ENCODE measurements around the gene DUSP11. TPM values are rescaled to one million over a fixed set of nuclear protein-coding genes. Genes with fewer than 3 reads are reported as not detected.
"Not testable (repeated sequence)": the region's sequence is repeated elsewhere in the genome, so short reads cannot be mapped to it uniquely, and the experiment has no call there.

Gene DUSP11
- total RNA-seq = 23.9 and 34.2 TPM in 2 replicates

DNA sequence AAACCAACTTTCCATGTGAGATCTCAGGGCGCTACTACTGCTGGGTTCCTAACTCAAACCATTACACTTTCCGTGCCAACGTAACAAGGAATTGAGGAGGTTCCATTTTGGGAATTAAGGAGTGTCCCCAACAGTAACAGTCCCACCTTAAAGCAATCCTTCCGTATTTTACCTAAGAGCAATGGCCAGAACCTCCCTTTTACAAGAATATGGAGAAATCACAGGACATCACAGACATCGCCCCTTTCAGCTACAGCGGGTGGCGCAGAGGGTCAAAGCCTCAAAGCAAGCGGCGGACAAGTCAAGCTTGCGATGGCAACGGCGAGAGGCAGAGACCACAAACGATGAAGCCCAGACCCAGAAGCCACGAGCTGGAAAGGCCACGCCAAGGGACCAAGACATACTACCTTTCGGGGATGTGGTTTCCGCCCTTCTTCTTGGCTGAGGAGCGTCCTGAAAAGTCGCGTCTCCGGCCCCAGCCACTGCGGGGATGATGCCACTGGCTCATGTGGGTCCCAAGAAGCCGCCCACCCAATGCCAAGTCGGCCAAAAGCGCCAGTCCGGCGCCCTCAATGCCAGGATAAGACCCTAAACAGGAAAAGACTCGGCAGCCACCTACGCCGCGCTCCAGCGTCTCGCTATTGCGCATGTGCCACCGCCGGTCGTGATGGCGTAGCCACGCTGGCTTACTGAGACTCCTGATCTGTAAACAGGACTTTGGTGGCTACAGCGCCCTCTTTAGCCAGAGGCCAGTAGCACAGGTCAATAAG, at the start of gene DUSP11:
Gene DUSP11 (minus strand): TSS at position 637 of the 770 bp plus-strand sequence. CDS start 129 bp downstream, at position 508.
- DNase-seq = peak; percentile 96

DNA sequence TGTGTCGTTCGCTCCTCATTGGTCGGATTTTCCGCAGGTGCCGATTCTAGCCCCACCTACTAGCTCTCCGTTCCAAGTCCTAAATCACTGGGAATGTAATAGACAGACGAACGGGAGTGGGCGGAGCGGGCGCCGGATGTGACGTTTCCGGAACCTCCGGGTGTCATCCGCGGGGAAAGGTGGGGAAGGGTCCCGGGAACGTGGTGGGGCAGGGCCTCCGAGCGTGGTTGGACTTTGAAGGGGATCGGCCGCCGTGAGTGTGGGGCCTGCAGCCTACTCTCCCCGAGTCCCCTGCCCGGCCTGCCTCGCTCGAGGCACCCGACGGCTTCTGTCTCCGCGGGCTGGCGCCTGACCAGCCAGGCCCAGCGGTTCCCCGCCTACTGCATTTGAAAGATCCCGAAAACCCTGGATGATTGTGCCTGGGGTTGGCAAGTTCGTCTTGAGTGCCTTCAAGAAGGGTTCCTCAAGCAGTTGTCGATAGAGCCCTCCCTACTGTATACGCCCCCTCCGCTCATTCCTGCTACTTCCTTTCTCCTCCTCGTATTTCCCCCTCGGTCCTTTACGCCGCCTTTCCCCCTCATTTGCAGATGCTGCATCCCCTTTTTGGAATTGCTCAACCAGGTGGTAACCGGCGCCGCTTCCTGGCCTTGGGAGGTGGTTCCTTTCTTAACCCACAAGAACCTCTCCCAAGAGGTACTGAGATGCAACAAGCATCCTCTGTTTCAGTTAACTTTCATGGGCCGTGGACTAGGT, 49.1 kb upstream of the DUSP11 start, which contains the start of gene STAMBP:
Gene STAMBP (plus strand): TSS at position 144 of the 753 bp plus-strand sequence. CDS start 1,896 bp downstream, outside the sequence.
- DNase-seq = peak; percentile 98

DNA sequence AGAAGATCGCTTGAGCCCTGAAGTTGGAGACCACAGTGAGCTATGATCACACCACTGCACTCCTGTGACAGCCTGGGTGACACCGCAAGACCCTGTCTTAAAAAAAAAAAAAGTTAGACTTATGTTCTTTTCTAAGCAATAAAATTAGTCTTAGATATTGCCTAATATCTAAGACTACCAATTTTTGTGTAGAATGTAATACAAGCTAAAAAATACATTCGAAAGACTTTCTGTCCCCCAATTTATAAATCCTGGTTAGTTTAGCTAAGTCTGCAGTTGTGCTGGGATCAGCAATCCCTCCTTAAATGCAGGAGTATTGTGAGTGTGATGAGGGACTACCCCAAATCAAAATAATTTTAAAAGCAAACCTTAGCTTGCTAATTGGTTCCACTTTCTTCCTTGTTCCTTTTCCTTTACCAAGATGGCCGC, 48.5 kb upstream of the DUSP11 start:
- no peak for DNase-seq

DNA sequence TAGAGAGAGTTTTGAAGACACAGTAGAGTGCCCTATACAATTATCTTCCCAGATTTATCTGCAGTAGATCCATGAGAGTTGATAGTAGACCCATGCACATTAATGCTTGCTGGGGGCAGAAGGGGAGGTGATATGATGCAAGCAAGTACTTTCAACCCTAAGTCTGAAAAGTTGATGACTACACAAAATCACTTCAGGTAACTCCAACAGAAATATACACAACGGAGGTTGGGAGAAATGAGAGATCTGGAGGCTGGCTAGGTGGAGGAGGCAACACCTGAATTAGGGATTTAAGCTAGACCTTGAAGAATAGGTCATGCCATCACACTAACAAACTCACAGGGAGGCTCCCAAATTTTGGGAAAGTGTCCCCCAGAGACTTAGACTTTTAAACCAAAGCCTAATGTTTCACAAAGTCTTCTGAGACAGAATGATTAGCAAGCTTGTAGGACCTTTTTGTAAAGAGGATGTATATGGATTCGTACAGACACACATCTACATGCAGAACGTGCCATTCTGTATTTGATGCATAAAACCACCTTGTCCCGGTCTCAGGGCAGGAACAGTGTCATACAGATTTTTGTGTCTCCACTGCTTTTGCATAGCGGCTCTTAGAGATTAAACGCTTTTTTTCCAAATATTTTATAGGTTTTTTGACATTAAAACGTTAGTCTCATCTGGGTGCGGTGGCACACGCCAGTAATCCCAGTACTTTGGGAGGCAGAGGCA, 47.9 kb upstream of the DUSP11 start:
- no peak for DNase-seq

DNA sequence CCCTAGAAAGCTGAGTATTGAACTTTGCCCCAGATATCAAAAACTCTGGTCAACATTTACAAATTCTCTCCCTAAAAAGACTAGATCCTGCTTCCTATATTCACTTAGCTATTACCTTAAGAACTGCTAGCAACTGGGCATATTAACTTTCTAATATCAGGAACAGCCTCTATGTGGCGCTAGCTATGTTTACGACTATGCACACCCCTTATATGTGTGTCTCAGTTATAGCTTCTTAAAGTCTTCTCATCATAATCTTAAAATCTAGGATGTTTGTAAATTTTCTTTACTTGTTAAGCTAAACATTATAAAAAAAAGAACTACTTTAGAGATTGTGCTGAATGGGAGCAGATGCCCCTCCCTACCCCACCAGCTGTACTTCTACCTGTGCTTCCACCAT, 47.1 kb upstream of the DUSP11 start:
- DNase-seq = peak; percentile 58

DNA sequence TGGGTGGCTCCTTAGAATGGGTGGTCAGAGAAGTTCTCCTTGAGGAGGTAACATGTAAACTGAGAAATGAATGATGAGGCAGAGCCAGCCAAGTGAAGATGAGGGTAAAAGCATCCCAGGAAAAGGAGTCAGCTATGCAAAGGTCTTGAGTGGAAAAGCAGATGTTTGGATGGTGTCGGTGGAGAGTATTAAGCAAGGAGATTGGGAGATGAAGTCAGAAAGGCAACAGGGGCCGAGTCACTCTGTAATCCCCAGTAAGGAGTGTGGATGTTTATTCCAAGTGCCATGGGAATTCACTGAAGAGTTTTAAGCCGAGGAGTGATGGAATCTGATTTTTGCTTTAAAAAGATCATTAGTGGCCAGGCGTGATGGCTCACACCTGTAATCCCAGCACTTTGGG, 45.5 kb upstream of the DUSP11 start:
- no peak for DNase-seq

DNA sequence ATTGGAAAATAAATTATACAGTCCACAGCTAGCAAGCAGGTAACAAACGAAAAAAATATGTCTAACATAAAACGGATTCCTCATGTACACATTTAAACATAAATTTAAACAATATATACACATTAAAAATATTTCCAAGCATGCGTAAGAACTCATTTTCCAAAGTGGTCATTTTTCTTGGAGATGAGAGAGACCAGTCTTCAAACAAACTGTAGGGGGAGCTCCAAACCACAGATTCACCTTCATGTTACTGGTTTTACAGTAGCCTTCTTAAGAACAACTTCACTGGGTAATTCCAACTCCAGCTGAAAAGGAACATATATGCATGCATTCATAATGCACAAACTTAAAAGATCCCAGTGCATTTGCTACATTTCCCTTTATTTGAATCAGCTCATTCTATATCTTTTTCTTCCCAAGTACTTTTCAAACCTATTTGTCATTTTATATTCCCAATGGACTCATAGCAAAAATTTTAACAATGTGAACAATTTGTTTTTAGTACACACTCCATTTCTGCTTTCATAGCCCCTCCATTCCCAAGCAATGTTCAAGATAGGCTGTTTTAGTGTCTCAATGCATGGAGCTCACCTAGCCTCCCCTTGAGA, 44.1 kb upstream of the DUSP11 start:
- DNase-seq = peak; percentile 92

DNA sequence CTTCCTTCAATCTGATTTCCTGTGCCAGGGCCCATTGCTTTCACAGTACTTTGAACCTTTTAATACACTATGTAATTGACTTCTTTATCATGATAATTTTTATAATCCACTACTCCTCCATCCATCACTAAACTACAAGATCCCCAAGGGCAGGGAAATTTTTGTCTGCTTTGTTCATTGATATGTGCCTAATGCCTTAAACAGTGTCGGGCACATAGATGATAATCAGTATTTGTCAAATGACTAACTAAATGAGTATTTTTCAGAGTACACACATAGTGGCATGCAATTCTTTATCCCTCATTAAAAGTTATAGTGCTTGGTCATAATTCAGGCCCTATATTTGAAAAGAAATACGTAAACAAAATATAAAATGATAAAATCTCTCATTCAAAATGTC, 43.5 kb upstream of the DUSP11 start:
- no peak for DNase-seq

DNA sequence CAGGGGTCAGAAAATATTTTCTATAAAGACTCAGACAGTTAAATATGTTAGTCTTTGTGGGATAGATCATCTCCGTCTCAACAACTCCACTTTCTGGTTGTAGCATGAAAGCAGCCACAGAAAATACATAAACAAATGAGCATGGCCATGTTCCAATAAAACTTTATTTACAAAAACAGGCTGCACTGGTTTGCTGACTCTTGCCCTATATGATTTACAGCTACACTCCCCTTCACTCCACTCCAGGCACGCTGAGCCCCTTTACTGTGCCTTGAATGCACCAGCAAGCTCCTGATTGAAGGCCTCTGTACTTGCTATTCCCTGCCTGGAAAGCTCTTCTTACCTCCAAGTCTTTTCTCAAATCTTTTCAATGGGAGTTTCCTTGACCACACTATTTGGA, 43.1 kb upstream of the DUSP11 start:
- no peak for DNase-seq

DNA sequence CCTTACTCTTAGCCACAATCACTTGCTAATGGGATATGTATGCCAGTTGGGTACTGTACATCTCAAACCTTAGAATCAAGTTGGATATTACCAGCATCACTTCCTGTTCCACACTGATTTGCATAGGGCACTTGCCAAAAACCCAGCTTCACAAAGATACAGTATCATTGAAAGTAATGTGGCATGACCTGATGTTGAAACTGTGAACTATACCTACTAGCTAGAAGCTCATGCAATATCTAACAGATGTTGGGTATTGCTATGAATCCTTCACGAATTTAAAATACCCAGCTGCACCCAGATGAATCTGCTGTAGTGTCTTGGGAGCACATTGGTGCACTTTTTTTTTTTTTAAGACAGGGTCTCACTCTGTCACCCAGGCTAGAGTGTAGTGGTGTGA, 42.4 kb upstream of the DUSP11 start:
- no peak for DNase-seq

DNA sequence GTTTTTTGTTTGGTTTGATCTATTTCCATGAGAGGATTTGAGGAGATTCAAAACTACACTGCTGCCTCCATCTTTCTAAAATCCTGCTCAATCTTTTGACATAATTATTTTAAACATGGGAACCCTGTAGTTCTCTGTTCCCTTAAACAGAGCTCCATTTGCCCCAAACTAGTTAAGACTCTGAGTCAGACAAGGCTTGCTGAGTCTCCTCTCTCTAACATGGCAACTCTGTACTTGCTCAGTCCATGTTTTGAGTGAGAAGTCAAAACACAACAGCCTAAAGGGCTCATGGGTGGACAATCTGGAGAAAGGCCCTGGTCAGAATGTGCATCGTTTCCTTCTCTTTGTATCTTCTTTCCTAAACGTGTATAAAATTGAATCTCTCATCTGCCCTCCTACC, 41.8 kb upstream of the DUSP11 start:
- DNase-seq = no peak

DNA sequence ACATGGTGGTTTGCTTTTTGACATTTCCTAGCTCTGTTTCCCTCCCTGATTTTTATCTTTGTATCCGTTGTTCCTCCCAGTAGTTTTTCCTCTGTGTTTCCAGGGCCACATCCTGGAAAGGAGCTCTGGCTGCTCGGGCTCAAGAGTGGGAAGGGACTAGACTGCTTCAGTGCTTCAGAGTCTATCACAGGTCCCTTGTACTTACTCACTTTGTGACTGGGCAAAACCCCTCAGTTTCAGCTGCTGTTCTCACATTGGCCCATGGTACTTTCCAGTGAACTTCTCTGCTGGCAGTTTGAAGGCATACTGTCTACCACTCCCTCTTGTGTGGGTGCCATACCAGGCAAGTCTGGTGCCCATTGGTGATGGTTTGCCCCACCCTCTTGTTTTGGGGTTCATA, 41.3 kb upstream of the DUSP11 start:
- DNase-seq = no peak

DNA sequence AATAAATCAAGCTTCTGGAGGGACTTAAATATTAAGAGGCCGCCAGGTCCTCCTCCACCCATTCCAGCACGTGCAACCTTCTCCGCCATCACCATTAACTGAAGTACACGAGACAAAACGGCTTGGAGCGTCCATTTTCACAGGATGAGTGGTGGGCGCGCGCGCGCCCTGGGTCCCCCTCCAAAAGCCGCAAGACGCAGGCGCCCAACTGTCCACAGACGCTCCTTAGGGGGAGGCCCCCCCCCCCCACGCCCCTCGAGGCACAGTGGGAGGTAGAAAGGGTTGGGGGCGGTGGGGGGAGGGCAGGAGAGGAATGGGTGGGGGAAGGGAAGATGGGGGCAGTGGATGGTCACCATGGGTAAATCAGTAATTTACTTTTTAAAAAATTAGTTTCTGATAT, 38.4 kb upstream of the DUSP11 start:
- DNase-seq = no peak

DNA sequence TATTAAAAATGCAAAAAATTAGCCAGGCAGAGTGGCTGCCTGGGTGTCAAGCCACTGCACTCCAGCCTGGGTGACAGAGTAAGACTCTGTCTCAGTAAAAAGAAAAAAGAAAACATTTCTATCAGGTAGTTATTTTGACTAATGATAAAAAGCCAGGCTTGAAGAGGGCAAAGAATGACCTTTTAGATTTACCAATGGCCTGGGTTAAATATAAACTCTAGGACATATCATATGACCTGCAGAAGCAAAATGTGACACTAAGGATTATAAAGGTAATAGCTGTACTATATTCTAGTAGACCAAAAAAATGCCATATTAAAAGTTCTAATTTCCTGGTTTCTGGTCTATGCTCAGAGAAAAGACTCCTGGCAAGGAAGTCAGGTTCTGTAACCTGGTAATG, 32.7 kb upstream of the DUSP11 start:
- DNase-seq = no peak

DNA sequence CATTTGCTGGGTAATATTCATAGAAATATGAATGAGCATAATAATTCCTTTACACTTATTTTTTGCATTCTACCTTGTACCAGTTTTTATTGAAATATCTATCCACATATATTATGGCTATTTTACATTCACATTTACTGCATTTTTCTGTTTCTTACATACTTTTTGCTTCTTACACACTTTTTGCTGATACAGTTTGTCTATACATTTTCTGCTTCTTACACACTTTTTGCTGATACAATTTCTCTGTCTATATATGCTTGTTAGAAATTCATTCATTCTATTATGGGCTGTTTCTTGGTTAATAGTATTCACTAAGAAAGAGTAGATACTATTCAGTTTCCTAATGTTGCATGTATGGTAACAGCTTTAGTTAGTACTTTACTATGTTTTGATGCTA, 32.0 kb upstream of the DUSP11 start:
- no peak for DNase-seq

DNA sequence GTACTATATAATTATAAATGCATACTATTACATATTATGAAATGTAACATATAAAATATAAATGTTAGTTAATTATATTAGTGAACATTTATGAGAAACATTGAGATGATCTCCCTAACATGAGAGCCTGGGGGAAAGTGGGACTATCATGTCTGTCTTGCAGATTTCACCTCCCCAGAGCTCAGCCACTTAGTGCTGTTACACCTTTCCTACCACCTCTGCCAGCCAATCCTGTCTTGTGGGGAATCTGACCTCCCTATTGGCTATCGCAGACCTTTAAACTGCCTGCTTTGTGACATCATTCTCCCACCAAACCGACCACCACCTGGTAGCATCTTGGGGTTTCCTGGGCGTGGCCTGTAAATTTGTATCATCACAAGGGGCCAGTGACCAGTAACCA, 4.0 kb upstream of the DUSP11 start, which contains the start of gene C2orf78:
Gene C2orf78 (plus strand): TSS at position 301 of the 400 bp plus-strand sequence. CDS start 127 bp downstream, outside the sequence.
- DNase-seq = not testable (repeated sequence)

DNA sequence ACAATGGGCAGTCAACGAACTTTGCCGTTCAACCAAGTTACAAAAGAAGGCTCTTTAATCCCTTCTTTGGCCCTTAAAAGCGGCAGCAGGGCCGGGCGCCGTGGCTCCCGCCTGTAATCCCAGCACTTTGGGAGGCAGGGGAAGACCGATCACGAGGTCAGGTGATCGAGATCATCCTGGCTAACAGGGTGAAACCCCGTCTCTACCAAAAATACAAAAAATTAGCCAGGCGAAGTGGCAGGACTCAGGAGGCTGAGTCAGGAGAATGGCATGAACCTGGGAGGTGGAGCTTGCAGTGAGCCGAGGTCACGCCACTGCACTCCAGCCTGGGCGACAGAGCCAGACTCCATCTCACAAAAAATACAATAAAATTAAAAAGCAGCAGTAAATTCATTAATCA, 3.5 kb upstream of the DUSP11 start:
- not testable (repeated sequence) for DNase-seq

DNA sequence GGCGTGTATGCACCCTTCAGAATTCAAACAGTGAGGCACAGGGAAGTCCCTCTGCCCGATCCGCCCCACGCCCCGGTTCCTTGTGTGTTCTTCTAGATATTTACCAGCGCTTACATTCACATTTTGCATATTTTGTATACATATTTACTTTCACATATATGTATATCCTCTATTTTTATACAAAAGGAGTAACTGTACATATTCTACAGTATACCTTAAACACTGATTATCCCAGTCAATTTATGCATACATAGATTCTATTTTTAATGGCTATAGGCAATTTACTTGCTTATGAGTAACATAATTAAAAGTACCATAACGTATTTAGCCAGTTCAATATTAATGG, 307 bp upstream of the DUSP11 start:
- DNase-seq = no peak

DNA sequence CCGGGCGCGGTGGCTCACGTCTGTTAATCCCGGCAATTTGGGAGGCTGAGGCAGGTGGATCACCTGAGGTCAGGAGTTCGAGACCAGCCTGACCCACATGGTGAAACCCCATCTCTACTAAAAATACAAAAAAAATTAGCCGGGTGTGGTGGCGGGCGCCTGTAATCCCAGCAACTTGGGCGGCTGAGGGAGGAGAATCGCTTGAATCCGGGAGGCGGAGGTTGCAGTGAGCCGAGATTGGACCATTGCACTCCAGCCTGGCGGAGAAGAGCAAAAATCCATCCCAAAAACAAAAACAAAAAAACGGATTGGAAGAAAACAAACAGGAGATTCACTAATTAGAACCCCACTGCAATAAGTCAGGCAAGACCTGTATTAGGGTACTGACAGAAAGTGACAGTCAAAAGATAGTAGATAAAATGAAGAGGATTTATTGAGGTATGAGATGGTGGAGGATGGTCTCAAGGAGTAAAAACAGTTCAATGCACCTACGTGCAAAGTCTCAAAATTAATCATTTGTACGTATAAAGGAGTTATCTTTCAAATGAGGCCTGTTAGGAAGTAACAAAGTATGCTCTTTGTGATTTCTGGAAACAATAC, 936 bp downstream of the DUSP11 start:
- DNase-seq = not testable (repeated sequence)

DNA sequence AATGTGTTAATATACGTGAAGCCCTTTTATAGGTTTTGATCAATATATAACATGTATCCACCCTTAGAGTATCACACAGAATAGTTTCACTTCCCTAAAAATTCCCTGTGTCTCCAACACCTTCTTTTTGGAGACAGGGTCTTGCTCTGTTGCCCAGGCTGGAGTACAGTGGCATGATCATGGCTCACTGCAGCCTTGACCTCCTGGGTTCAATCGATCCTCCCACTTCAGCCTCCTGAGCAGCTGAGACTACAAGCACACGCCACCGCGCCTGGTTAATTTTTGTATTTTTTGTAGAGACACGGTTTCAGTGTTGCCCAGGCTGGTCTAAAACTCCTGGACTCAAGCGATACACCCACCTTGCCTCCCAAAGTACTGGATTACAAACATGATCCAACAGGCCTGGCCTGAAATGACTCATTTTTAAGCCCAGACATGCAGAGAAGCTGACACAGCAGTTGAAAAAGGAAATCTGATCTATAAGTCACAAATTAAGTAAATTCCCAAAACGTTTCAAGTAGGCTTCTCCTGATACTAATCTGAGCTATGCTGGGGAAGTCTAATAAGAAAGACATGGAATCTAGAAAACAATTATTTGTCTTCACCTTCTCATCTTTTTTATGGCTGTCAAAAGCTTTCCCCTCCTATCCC, 2.9 kb downstream of the DUSP11 start:
- no peak for DNase-seq

DNA sequence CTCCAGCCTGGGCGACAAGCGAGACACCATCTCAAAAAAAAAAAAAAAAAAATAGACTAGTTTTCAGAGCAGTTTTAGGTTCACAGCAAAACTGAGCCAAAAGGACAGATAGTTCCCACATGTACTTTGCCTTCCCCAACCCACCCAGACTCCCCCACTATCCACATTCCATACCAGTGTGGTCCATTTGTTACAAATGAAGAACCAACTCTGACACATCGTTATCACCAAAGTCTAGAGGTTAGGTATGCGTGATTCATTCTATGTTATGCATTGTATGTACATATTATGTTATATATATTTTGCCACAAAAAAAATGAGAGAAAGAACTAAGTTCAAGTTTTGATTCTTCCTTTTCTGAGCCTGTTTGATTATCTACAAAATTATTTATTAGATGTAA, 3.5 kb downstream of the DUSP11 start:
- no peak for DNase-seq

DNA sequence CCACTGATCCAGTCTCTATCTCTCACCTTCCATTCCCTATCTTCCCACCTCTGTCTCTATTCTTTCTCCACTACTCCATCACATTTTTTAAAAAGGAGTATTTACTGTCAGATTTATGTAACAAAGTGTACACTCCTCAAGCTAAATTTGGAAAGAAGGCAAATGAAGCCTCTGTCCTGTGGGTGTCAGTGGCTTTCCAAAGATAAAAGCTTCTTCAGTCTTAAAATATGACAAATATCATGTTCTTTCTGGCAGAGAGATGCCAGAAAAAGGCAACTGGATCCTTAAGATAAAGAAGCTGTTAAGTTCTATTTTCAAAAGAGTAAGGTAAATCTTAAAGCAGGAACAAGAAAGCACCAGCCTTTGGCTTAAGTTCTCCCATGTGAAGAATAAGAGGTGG, 7.1 kb downstream of the DUSP11 start:
- no peak for DNase-seq
